Stimulated activated effector memory CD8-positive, alpha-beta T cell treated with anti-CD3 and anti-CD28 coated beads, Interleukin-12 subunit alpha, Interleukin-12 subunit beta, amount 100 ng/mL, for 72 hours (primary cell): ENCODE results near the gene SRSF3.
"Not testable (repeated sequence)": the region's sequence is repeated elsewhere in the genome, so short reads cannot be mapped to it uniquely, and the experiment has no call there.

ENCODE experiments used
- ATAC-seq: fragments of 150-1000 bp; cut with Tn5 transposase; 2 replicates; pipeline ENCODE4 v1.10.0; 2021
- DNase-seq, 2 donors: peaks; one replicate each; pipeline ENCODE4 v3.0.0; 2021 to 2022; ENCODE audit warnings: low spot score in 2 of 2
- H3K27ac Mint-ChIP-seq: one replicate; pipeline ENCODE4 v1.8.0; 2022; ENCODE audit warnings: mild to moderate bottlenecking, mixed read lengths
- H3K36me3 Mint-ChIP-seq: one replicate; pipeline ENCODE4 v1.8.0; 2022; ENCODE audit warnings: mild to moderate bottlenecking, mixed read lengths
- H3K4me1 Mint-ChIP-seq: one replicate; pipeline ENCODE4 v1.8.0; 2022; ENCODE audit warnings: mixed read lengths
- H3K4me3 Mint-ChIP-seq: one replicate; pipeline ENCODE4 v1.8.0; 2022; ENCODE audit warnings: mild to moderate bottlenecking, mixed read lengths
- H3K9me3 Mint-ChIP-seq: one replicate; pipeline ENCODE4 v1.8.0; 2022; ENCODE audit warnings: mixed read lengths

Gene SRSF3

DNA sequence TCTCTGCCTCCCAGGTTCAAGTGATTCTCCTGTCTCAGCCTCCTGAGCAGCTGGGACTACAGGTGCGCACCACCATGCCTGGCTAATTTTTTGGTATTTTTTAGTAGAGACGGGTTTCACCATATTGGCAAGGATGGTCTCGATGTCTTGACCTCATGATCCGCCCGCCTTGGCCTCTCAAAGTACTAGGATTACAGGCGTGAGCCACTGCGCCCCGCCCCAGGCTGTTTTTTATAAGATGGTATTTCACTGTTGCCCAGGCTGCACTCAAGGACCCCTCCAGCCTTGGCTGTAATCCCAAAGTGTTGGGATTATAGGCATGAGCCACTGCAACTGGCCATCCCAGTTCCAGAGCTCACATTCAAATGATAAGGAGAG, 13.1 kb downstream of the SRSF3 start:
- not testable (repeated sequence) for H3K9me3 Mint-ChIP-seq, H3K4me3 Mint-ChIP-seq, DNase-seq, ATAC-seq
- Mint-ChIP-seq H3K4me1 (peaks cover 65% of the 10 kb centered on the region), H3K36me3 (peaks cover 100% of the 10 kb centered on the region), H3K27ac (peak overlapping the region; percentile 87)

DNA sequence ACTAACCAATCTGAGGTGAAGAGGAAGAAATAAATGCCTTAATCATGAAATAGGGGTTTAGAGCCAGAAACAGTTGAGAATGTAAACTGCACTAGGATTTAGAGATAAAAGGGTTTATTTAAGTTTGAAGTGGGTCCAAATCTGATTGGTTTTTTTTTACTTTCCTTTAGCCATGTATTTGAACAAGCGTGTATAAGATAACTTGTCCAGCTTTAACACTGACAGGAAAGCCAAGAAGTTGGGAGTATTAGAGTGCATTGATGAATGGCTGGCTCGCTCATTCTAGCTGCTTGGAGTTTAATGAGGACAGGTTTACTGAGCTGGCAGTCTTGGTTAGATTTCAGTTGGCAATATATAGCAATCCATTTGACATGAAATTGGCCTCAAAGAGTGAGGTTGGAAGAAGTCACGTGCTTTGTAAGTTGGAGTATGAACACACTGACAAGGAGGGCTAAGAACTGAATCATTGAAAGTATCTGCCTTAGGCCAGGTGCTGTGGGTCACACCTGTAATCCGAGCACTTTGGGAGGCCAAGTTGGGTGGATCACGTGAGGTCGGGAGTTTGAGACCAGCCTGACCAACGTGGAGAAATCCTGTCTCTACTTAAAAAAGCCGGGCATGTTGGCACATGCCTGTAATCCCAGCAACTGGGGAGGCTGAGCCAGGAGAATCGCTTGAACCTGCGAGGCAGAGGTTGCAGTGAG, 13.7 kb downstream of the SRSF3 start:
- ATAC-seq, result no peak
- Mint-ChIP-seq H3K4me3 (no peak overlapping the region), H3K9me3 (no peaks in the 10 kb centered on the region), H3K36me3 (peaks cover 100% of the 10 kb centered on the region), H3K27ac (peak overlapping the region; percentile 87), H3K4me1 (peaks cover 61% of the 10 kb centered on the region)
- DNase-seq, result no peak

- H3K4me1 Mint-ChIP-seq, result peaks cover 53% of the 10 kb centered on the region
Observed at GRCh38 chr6:36608788-36609563, 14.8 kb downstream of the SRSF3 start.

GRCh38 chr6:36609582-36609981, 15.4 kb downstream of the SRSF3 start:
- no peaks in the 10 kb centered on the region for H3K9me3 Mint-ChIP-seq
- DNase-seq (no peak), ATAC-seq (no peak)
- H3K4me3 Mint-ChIP-seq, result no peak overlapping the region
- peaks cover 100% of the 10 kb centered on the region for H3K36me3 Mint-ChIP-seq
- peak overlapping the region; percentile 81 for H3K27ac Mint-ChIP-seq
- peaks cover 47% of the 10 kb centered on the region for H3K4me1 Mint-ChIP-seq

More at GRCh38 chr6:36608788-36609563, 14.8 kb downstream of the SRSF3 start:
- Mint-ChIP-seq H3K27ac (peak overlapping the region; percentile 87), H3K36me3 (peaks cover 100% of the 10 kb centered on the region), H3K9me3 (no peaks in the 10 kb centered on the region), H3K4me3 (no peak overlapping the region)
- no peak for DNase-seq
- no peak for ATAC-seq

- H3K9me3 Mint-ChIP-seq, result no peaks in the 10 kb centered on the region
- no peak overlapping the region for H3K4me3 Mint-ChIP-seq
- ATAC-seq (no peak), DNase-seq (no peak)
- H3K27ac Mint-ChIP-seq, result peak overlapping the region; percentile 81
- peaks cover 43% of the 10 kb centered on the region for H3K4me1 Mint-ChIP-seq
- peaks cover 100% of the 10 kb centered on the region for H3K36me3 Mint-ChIP-seq
Observed at GRCh38 chr6:36610041-36610955, 16.1 kb downstream of the SRSF3 start.

- Mint-ChIP-seq H3K4me3 (no peak overlapping the region), H3K4me1 (peaks cover 39% of the 10 kb centered on the region), H3K36me3 (peaks cover 100% of the 10 kb centered on the region), H3K27ac (peak overlapping the region; percentile 77), H3K9me3 (no peaks in the 10 kb centered on the region)
- ATAC-seq (peak; percentile 41), DNase-seq (no peak)
Observed at GRCh38 chr6:36610956-36611336, 16.8 kb downstream of the SRSF3 start.

GRCh38 chr6:36611679-36612078, 17.5 kb downstream of the SRSF3 start:
- not testable (repeated sequence) for H3K4me3 Mint-ChIP-seq, ATAC-seq, DNase-seq, H3K9me3 Mint-ChIP-seq
- Mint-ChIP-seq H3K27ac (peak overlapping the region; percentile 77), H3K4me1 (peaks cover 37% of the 10 kb centered on the region), H3K36me3 (peaks cover 97% of the 10 kb centered on the region)

- DNase-seq, result no peak
- ATAC-seq, result no peak
- Mint-ChIP-seq H3K36me3 (peaks cover 93% of the 10 kb centered on the region), H3K27ac (peak overlapping the region; percentile 77), H3K4me3 (no peak overlapping the region), H3K4me1 (peaks cover 37% of the 10 kb centered on the region), H3K9me3 (no peaks in the 10 kb centered on the region)
Observed at GRCh38 chr6:36612101-36612625, 18.0 kb downstream of the SRSF3 start.

DNA sequence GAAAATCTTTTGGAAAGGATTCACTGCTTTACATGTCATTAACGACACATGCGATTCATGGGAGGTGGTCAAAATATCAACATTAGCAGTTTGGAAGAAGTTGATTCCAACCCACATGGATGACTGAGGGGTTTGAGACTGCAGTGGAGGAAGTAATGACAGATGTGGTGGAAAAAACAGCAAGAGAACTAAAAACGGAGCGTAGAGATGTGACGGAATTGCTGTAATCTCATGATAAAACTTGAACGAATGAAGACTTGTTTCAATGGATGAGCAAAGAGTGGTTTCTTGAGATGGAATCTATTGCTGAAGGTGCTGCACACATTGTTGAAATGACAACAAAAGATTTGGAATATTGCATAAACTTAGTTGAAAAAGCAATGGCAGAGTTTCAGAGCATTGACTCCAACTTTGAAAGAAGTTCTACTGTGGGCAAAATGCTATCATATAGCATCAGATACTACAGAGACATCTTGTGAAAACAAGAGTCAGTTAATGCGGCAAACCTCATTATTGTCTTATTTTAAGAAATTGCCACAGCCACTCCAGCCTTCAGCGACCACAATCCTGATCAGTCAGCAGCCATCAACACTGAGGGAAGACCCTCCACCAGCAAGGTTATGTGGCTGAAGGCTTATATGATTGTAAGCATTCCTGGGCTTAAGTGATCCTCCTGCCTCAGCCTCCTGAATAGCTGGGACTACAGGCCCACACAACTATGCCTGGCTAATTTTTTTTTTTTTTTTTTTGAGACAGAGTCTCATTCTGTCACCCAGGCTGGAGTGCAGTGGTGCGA, 19.2 kb downstream of the SRSF3 start:
- Mint-ChIP-seq H3K36me3 (peaks cover 85% of the 10 kb centered on the region), H3K4me1 (peaks cover 28% of the 10 kb centered on the region), H3K9me3 (no peaks in the 10 kb centered on the region), H3K27ac (peak overlapping the region; percentile 26), H3K4me3 (no peak overlapping the region)
- no peak for DNase-seq
- ATAC-seq, result no peak

DNA sequence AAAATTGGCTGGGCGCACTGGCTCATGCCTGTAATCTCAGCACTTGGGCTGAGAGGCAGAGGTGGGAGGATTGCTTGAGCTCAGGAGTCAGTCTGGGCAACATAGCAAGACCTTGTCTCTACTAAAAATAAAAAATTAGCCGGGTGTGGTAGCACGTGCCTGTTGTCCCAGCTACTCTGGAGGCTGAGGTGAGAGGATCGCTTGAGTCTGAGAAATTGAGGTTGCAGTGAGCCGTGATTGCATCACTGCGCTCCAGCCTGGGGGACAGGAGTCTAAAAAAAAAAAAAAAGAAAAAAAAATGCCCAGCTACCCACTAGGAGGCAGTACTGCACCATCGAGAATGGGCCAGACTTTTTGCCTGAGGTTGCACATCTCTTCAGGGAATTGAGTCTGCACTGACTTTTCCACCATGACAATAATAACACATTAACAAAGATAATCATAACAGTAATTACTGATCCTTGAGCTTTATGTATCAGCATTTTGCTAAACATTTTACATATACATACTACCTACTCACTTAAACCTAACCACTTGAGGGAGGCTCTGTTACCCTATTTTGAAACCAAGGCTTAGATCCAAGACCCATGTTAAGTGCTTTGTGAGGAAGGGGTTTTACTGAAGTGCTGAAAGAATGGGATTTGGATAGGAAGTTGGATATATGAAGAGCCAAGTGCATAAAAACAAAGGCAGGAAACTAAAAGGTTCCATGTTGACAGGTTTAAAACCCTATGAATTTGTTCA, 21.0 kb downstream of the SRSF3 start:
- H3K27ac Mint-ChIP-seq, result peak overlapping the region; percentile 18
- peaks cover 13% of the 10 kb centered on the region for H3K4me1 Mint-ChIP-seq
- no peak overlapping the region for H3K4me3 Mint-ChIP-seq
- peak in 1 of 2 donors; percentile 67 for DNase-seq
- peak; percentile 71 for ATAC-seq
- peaks cover 80% of the 10 kb centered on the region for H3K36me3 Mint-ChIP-seq
- H3K9me3 Mint-ChIP-seq, result no peaks in the 10 kb centered on the region

- peak; percentile 73 for ATAC-seq
- H3K27ac Mint-ChIP-seq, result no peak overlapping the region
- no peaks in the 10 kb centered on the region for H3K9me3 Mint-ChIP-seq
- no peak for DNase-seq
- peaks cover 6% of the 10 kb centered on the region for H3K4me1 Mint-ChIP-seq
- peaks cover 62% of the 10 kb centered on the region for H3K36me3 Mint-ChIP-seq
- no peak overlapping the region for H3K4me3 Mint-ChIP-seq
Observed at GRCh38 chr6:36616893-36617521, 22.8 kb downstream of the SRSF3 start.

DNA sequence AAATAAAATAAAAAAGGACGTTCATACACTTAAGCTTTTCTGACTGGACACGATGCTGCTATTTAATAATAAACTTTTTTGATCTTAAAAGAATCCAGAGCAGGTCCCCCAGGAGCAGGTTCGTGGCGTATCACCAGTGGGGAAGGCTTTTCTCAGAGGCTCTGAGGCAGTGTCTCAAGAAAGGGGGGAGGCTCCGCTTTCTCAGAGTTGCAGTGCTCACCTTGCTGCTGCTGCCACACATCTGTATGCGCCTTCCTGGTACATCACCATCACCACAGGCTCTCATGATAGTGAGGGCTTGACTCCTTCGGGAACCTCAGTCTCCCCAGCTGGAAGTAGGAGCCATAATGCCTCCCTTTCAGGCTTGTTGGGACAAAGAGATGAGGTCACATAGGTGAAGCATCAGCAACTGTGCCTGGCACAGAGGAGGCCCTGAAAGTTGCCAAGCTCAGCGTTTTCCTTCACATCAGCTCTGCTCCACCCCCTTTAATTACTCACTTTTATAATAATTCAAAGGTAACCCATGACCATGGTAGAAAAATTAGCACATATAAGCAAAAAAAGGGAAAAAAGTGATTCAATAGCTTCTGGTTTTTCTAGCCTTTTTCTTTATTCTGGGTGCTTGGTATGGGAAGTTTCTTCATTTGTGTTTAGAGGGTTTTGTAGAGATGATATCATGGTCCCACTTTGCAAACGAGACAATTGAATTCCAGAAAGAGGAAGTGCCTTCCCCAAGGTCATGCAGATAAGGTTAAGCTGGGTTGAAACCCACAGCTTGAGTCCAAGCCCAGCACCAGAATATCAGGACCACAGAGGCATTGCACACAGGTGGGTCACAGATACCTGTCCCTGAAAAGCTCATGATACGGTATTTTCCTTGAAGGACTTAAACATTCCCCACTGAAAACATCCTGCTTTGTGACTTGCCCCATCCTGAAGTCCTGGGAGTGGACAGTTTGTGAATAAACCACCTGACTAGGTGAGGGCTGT, 24.5 kb downstream of the SRSF3 start:
- Mint-ChIP-seq H3K27ac (peak overlapping the region; percentile 10), H3K4me1 (peaks cover 20% of the 10 kb centered on the region), H3K36me3 (peaks cover 45% of the 10 kb centered on the region), H3K4me3 (no peak overlapping the region), H3K9me3 (no peaks in the 10 kb centered on the region)
- ATAC-seq (no peak), DNase-seq (no peak)
